ENCODE data around the gene TSPAN1.
A peak's percentile ranks its signal among the peaks of the same experiment; 100 is the strongest.

Gene TSPAN1

GRCh38 chr1:46186076-46186475, 11.2 kb downstream of the TSPAN1 start:
- DNase-seq: no peak
- Mint-ChIP-seq H3K27ac (peak overlapping the region; percentile 32 to 64), H3K36me3 (ENCODE audit: insufficient read depth) (peaks cover 4% of the 10 kb centered on the region), H3K9me3 (no peaks in the 10 kb centered on the region), H3K27me3 (no peaks in the 10 kb centered on the region), H3K4me1 (ENCODE audit: low read depth in 2 of 2) (peaks cover 5 to 12% of the 10 kb centered on the region in 2 donors), H3K4me3 (no peak overlapping the region)
- no peak for ATAC-seq (replicated peaks)

GRCh38 chr1:46187106-46187869, 12.4 kb downstream of the TSPAN1 start:
- H3K4me1 Mint-ChIP-seq (ENCODE audit: low read depth in 2 of 2): peaks cover 5 to 12% of the 10 kb centered on the region in 2 donors
- no peaks in the 10 kb centered on the region for H3K9me3 Mint-ChIP-seq
- ATAC-seq (replicated peaks) (no peak), DNase-seq (no peak)
- H3K27ac Mint-ChIP-seq: peak overlapping the region in 1 of 2 donors; percentile 57
- no peaks in the 10 kb centered on the region for H3K27me3 Mint-ChIP-seq
- H3K36me3 Mint-ChIP-seq (ENCODE audit: insufficient read depth): peaks cover 7% of the 10 kb centered on the region
- H3K4me3 Mint-ChIP-seq: no peak overlapping the region

GRCh38 chr1:46188295-46189030, 13.6 kb downstream of the TSPAN1 start:
- Mint-ChIP-seq H3K4me3 (no peak overlapping the region), H3K4me1 (ENCODE audit: low read depth in 2 of 2) (peaks cover 5 to 12% of the 10 kb centered on the region in 2 donors), H3K9me3 (no peaks in the 10 kb centered on the region), H3K36me3 (ENCODE audit: insufficient read depth) (peaks cover 12% of the 10 kb centered on the region), H3K27ac (peak overlapping the region; percentile 50 to 57), H3K27me3 (no peaks in the 10 kb centered on the region)
- DNase-seq (no peak), ATAC-seq (replicated peaks) (no peak)

- H3K4me3 Mint-ChIP-seq: no peak overlapping the region
- ATAC-seq (replicated peaks) (no peak), DNase-seq (no peak)
- H3K4me1 Mint-ChIP-seq (ENCODE audit: low read depth in 2 of 2): peaks cover 2 to 6% of the 10 kb centered on the region in 2 donors
- no peaks in the 10 kb centered on the region for H3K27me3 Mint-ChIP-seq
- peaks cover 14% of the 10 kb centered on the region for H3K36me3 Mint-ChIP-seq (ENCODE audit: insufficient read depth)
- H3K27ac Mint-ChIP-seq: no peak overlapping the region
- H3K9me3 Mint-ChIP-seq: no peaks in the 10 kb centered on the region
Measured at GRCh38 chr1:46190539-46190938, 15.7 kb downstream of the TSPAN1 start.

- Mint-ChIP-seq H3K27ac (no peak overlapping the region), H3K4me1 (ENCODE audit: low read depth in 2 of 2) (peaks cover 3 to 6% of the 10 kb centered on the region in 2 donors), H3K27me3 (no peaks in the 10 kb centered on the region), H3K4me3 (no peak overlapping the region), H3K9me3 (no peaks in the 10 kb centered on the region), H3K36me3 (ENCODE audit: insufficient read depth) (peaks cover 14% of the 10 kb centered on the region)
- ATAC-seq (replicated peaks) (no peak), DNase-seq (no peak)
Measured at GRCh38 chr1:46191033-46191701, 16.3 kb downstream of the TSPAN1 start.

GRCh38 chr1:46192171-46192570, 17.3 kb downstream of the TSPAN1 start:
- H3K36me3 Mint-ChIP-seq (ENCODE audit: insufficient read depth): peaks cover 14% of the 10 kb centered on the region
- ATAC-seq (replicated peaks) (no peak), DNase-seq (no peak)
- no peaks in the 10 kb centered on the region for H3K27me3 Mint-ChIP-seq
- no peaks in the 10 kb centered on the region for H3K9me3 Mint-ChIP-seq
- H3K4me1 Mint-ChIP-seq (ENCODE audit: low read depth in 2 of 2): peaks cover 7 to 11% of the 10 kb centered on the region in 2 donors
- H3K27ac Mint-ChIP-seq: no peak overlapping the region
- H3K4me3 Mint-ChIP-seq: no peak overlapping the region

GRCh38 chr1:46193285-46193684, 18.4 kb downstream of the TSPAN1 start:
- no peaks in the 10 kb centered on the region for H3K27me3 Mint-ChIP-seq
- H3K9me3 Mint-ChIP-seq: no peaks in the 10 kb centered on the region
- H3K27ac Mint-ChIP-seq: no peak overlapping the region
- no peak overlapping the region for H3K4me3 Mint-ChIP-seq
- peaks cover 9 to 13% of the 10 kb centered on the region in 2 donors for H3K4me1 Mint-ChIP-seq (ENCODE audit: low read depth in 2 of 2)
- DNase-seq (no peak), ATAC-seq (replicated peaks) (no peak)
- peaks cover 14% of the 10 kb centered on the region for H3K36me3 Mint-ChIP-seq (ENCODE audit: insufficient read depth)

GRCh38 chr1:46193984-46194570, 19.2 kb downstream of the TSPAN1 start:
- Mint-ChIP-seq H3K9me3 (no peaks in the 10 kb centered on the region), H3K4me3 (no peak overlapping the region), H3K4me1 (ENCODE audit: low read depth in 2 of 2) (peaks cover 9 to 13% of the 10 kb centered on the region in 2 donors), H3K27ac (no peak overlapping the region), H3K27me3 (no peaks in the 10 kb centered on the region), H3K36me3 (ENCODE audit: insufficient read depth) (peaks cover 14% of the 10 kb centered on the region)
- ATAC-seq (replicated peaks) (no peak), DNase-seq (no peak)

GRCh38 chr1:46194641-46195193, 19.8 kb downstream of the TSPAN1 start:
- DNase-seq (no peak), ATAC-seq (replicated peaks) (no peak)
- no peak overlapping the region for H3K4me3 Mint-ChIP-seq
- H3K27ac Mint-ChIP-seq: no peak overlapping the region
- H3K36me3 Mint-ChIP-seq (ENCODE audit: insufficient read depth): peaks cover 14% of the 10 kb centered on the region
- H3K9me3 Mint-ChIP-seq: no peaks in the 10 kb centered on the region
- H3K4me1 Mint-ChIP-seq (ENCODE audit: low read depth in 2 of 2): peaks cover 9 to 13% of the 10 kb centered on the region in 2 donors
- no peaks in the 10 kb centered on the region for H3K27me3 Mint-ChIP-seq

GRCh38 chr1:46196609-46197008, 21.7 kb downstream of the TSPAN1 start:
- H3K9me3 Mint-ChIP-seq: no peaks in the 10 kb centered on the region

GRCh38 chr1:46197560-46197963, 22.7 kb downstream of the TSPAN1 start:
- peaks cover 0 to under 1% of the 10 kb centered on the region in 2 donors for H3K27me3 Mint-ChIP-seq
- ATAC-seq (replicated peaks): no peak
- H3K36me3 Mint-ChIP-seq (ENCODE audit: insufficient read depth): peaks cover 5% of the 10 kb centered on the region
- H3K4me1 Mint-ChIP-seq (ENCODE audit: low read depth in 2 of 2): peaks cover 9 to 13% of the 10 kb centered on the region in 2 donors
- no peak for DNase-seq
- H3K9me3 Mint-ChIP-seq: no peaks in the 10 kb centered on the region
- H3K4me3 Mint-ChIP-seq: peak overlapping the region; percentile 78
- H3K27ac Mint-ChIP-seq: peak overlapping the region; percentile 35 to 89

More at GRCh38 chr1:46196609-46197008, 21.7 kb downstream of the TSPAN1 start:
- no peak for ATAC-seq (replicated peaks)
- peaks cover 9 to 13% of the 10 kb centered on the region in 2 donors for H3K4me1 Mint-ChIP-seq (ENCODE audit: low read depth in 2 of 2)
- peaks cover 10% of the 10 kb centered on the region for H3K36me3 Mint-ChIP-seq (ENCODE audit: insufficient read depth)
- no peak overlapping the region for H3K4me3 Mint-ChIP-seq
- no peaks in the 10 kb centered on the region for H3K27me3 Mint-ChIP-seq
- DNase-seq: no peak
- H3K27ac Mint-ChIP-seq: no peak overlapping the region

- peaks cover 0 to 7% of the 10 kb centered on the region in 2 donors for H3K27me3 Mint-ChIP-seq
- H3K4me3 Mint-ChIP-seq: peak within 1 kb of the TSS; percentile 78
- ATAC-seq (replicated peaks) (peak; percentile 92), DNase-seq (peak; percentile 66 to 79 (median 76))
- peaks cover 5% of the 10 kb centered on the region for H3K36me3 Mint-ChIP-seq (ENCODE audit: insufficient read depth)
- H3K9me3 Mint-ChIP-seq: no peaks in the 10 kb centered on the region
- peak within 1 kb of the TSS; percentile 35 to 89 for H3K27ac Mint-ChIP-seq
- H3K4me1 Mint-ChIP-seq (ENCODE audit: low read depth in 2 of 2): peaks cover 12 to 18% of the 10 kb centered on the region in 2 donors
Measured at GRCh38 chr1:46197964-46198811, 23.3 kb downstream of the TSPAN1 start, which contains the start of gene POMGNT1. Gene POMGNT1 (minus strand): TSS chr1:46198434. CDS start chr1:46197821, 613 bp downstream.

Measured in effector memory CD8-positive, alpha-beta T cell (primary cell).